SK-N-SH (cell line): ENCODE results near the gene POLR2A.

Experiments
- EP300 ChIP-seq, 2 experiments: IDR thresholded peaks; 2 replicates each; pipeline versions ENCODE4 v1.4.0 to v1.6.1; 2012; ENCODE audit warnings: borderline replicate concordance in 1 of 2, low read depth in 1 of 2, low read length in 1 of 2
- FOXM1 ChIP-seq: IDR thresholded peaks from 2 replicates; pipeline ENCODE4 v1.4.0; 2012; ENCODE audit warnings: low read depth, mild to moderate bottlenecking
- MXI1 ChIP-seq: IDR thresholded peaks from 2 replicates; pipeline ENCODE4 v1.6.1; 2012; ENCODE audit warnings: mild to moderate bottlenecking, low read depth, low read length, improper control_type of control experiment
- NFIC ChIP-seq: IDR thresholded peaks from 2 replicates; pipeline ENCODE4 v1.4.0; 2012; ENCODE audit warnings: borderline replicate concordance
- NRF1 ChIP-seq: IDR thresholded peaks from 2 replicates; pipeline ENCODE4 v1.6.1; 2012; ENCODE audit warnings: low read depth, mild to moderate bottlenecking, low read length
- POLR2AphosphoS5 ChIP-seq: IDR thresholded peaks from 2 replicates; pipeline ENCODE4 v1.6.1; 2012; ENCODE audit warnings: low read depth, low read length
- SMC3 ChIP-seq: IDR thresholded peaks from 2 replicates; pipeline ENCODE4 v1.6.1; 2012; ENCODE audit warnings: low read depth, low read length, improper control_type of control experiment
- TF ChIP-seq, protein P1 (sequence below): fragments of 200-600 bp; sonication (generic); IDR thresholded peaks from 2 replicates; pipeline ENCODE4 v1.6.1; 2017; ENCODE audit warnings: antibody characterized with exemption, mild to moderate bottlenecking, moderate library complexity
- TF ChIP-seq, protein P2 (sequence below): IDR thresholded peaks from 2 replicates; pipeline ENCODE4; 2012
- TF ChIP-seq, protein P3 (sequence below): IDR thresholded peaks from 2 replicates; pipeline ENCODE4 v1.4.0; 2012; ENCODE audit warnings: low read depth
- TF ChIP-seq, protein P4 (sequence below): fragments of 150-350 bp; IDR thresholded peaks from 2 replicates; pipeline ENCODE4 v1.6.1; 2017; ENCODE audit warnings: antibody characterized with exemption, low read length, low read depth, borderline replicate concordance

DNA sequence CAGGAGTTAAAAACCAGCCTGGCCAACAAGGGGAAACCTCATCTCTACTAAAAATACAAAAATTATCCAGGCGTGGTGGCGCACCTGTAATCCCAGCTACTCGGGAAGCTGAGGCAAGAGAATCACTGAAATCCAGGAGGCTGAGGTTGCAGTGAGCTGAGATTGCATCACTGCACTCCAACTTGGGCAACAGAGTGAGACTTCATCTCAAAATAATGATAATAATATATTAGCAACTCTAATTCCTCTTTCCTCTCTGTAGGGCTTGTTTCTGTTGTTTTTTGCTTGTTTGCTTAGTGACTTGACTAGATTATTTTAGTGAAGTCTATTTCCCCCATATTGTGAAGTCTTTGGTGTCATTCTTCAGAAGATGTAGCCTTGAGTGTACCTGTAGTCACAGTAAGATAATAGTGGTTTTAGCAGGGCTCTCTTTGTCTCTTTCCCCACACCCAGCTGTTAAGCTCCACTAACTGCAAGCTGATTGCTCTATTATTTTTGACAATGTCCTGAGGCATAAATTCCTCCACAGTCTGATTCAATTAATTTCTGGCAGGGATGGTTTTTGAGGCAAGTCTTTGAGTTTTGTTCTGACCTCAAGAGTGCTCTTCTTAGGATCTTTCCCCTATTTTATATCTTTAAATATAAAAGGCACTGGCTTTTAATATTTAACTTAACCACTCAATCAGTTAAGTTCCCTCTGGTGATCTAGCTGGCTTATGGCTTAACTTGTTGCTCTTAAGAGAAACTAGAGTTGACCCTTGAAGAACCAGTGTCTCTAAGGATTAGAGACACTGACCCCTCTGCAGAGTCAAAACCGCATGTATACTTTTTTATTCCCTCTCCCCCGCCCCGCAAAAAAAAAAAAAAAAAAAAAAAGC lies 46.1 kb downstream of the POLR2A start:
- TF ChIP-seq, protein P1, sequence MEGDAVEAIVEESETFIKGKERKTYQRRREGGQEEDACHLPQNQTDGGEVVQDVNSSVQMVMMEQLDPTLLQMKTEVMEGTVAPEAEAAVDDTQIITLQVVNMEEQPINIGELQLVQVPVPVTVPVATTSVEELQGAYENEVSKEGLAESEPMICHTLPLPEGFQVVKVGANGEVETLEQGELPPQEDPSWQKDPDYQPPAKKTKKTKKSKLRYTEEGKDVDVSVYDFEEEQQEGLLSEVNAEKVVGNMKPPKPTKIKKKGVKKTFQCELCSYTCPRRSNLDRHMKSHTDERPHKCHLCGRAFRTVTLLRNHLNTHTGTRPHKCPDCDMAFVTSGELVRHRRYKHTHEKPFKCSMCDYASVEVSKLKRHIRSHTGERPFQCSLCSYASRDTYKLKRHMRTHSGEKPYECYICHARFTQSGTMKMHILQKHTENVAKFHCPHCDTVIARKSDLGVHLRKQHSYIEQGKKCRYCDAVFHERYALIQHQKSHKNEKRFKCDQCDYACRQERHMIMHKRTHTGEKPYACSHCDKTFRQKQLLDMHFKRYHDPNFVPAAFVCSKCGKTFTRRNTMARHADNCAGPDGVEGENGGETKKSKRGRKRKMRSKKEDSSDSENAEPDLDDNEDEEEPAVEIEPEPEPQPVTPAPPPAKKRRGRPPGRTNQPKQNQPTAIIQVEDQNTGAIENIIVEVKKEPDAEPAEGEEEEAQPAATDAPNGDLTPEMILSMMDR, result no peak
- TF ChIP-seq MXI1 (no peak), SMC3 (no peak), EP300 (IDR thresholded peaks at IDR 0.05; ENCODE audit: borderline replicate concordance in 1 of 2, low read depth in 1 of 2, low read length in 1 of 2) (no peak), POLR2AphosphoS5 (no peak), NRF1 (no peak), NFIC (no peak), FOXM1 (no peak)
- TF ChIP-seq, protein P2, sequence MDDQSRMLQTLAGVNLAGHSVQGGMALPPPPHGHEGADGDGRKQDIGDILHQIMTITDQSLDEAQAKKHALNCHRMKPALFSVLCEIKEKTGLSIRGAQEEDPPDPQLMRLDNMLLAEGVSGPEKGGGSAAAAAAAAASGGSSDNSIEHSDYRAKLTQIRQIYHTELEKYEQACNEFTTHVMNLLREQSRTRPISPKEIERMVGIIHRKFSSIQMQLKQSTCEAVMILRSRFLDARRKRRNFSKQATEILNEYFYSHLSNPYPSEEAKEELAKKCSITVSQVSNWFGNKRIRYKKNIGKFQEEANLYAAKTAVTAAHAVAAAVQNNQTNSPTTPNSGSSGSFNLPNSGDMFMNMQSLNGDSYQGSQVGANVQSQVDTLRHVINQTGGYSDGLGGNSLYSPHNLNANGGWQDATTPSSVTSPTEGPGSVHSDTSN, result no peak
- TF ChIP-seq, protein P3, sequence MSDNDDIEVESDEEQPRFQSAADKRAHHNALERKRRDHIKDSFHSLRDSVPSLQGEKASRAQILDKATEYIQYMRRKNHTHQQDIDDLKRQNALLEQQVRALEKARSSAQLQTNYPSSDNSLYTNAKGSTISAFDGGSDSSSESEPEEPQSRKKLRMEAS, result no peak
- TF ChIP-seq, protein P4, sequence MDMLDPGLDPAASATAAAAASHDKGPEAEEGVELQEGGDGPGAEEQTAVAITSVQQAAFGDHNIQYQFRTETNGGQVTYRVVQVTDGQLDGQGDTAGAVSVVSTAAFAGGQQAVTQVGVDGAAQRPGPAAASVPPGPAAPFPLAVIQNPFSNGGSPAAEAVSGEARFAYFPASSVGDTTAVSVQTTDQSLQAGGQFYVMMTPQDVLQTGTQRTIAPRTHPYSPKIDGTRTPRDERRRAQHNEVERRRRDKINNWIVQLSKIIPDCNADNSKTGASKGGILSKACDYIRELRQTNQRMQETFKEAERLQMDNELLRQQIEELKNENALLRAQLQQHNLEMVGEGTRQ, result no peak
